ENCODE results near the gene SMC6.

SMC6 gene

GRCh38 chr2:17620841-17621240 is 132.8 kb downstream of the SMC6 start:
- Histone ChIP-seq H3K9me3 (ENCODE audit: insufficient read depth, low read length, severe bottlenecking) (no peaks in the 10 kb centered on the region), H3K36me3 (ENCODE audit: insufficient read depth, low read length) (no peaks in the 10 kb centered on the region), H4K20me1 (ENCODE audit: insufficient read depth, low read length) (no peaks in the 10 kb centered on the region), H2AFZ (ENCODE audit: low read depth, low read length) (no peak overlapping the region), H3K79me2 (ENCODE audit: insufficient read depth, low read length) (no peaks in the 10 kb centered on the region), H3K4me3 (ENCODE audit: low read depth in 1 of 2, low read length in 2 of 2) (no peak overlapping the region), H3K4me1 (ENCODE audit: insufficient read depth, low read length) (no peaks in the 10 kb centered on the region), H3K27ac (ENCODE audit: low read length) (no peak overlapping the region), H3K9ac (ENCODE audit: low read depth, low read length) (no peak overlapping the region), H3K27me3 (ENCODE audit: insufficient read depth, low read length, poor library complexity) (no peaks in the 10 kb centered on the region), H3K4me2 (ENCODE audit: insufficient read depth, low read length) (no peak overlapping the region)
- TF ChIP-seq, protein P1, sequence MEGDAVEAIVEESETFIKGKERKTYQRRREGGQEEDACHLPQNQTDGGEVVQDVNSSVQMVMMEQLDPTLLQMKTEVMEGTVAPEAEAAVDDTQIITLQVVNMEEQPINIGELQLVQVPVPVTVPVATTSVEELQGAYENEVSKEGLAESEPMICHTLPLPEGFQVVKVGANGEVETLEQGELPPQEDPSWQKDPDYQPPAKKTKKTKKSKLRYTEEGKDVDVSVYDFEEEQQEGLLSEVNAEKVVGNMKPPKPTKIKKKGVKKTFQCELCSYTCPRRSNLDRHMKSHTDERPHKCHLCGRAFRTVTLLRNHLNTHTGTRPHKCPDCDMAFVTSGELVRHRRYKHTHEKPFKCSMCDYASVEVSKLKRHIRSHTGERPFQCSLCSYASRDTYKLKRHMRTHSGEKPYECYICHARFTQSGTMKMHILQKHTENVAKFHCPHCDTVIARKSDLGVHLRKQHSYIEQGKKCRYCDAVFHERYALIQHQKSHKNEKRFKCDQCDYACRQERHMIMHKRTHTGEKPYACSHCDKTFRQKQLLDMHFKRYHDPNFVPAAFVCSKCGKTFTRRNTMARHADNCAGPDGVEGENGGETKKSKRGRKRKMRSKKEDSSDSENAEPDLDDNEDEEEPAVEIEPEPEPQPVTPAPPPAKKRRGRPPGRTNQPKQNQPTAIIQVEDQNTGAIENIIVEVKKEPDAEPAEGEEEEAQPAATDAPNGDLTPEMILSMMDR (IDR thresholded peaks at IDR 0.05; ENCODE audit: borderline replicate concordance, extremely low read depth, low read length, poor library complexity, severe bottlenecking) = no peak
- TF ChIP-seq EZH2 (IDR thresholded peaks at IDR 0.05; ENCODE audit: borderline replicate concordance, low read depth, low read length, severe bottlenecking) = no peak
- ATAC-seq (ENCODE audit: insufficient read depth, low read depth) = no peak
- no peak for DNase-seq

DNA sequence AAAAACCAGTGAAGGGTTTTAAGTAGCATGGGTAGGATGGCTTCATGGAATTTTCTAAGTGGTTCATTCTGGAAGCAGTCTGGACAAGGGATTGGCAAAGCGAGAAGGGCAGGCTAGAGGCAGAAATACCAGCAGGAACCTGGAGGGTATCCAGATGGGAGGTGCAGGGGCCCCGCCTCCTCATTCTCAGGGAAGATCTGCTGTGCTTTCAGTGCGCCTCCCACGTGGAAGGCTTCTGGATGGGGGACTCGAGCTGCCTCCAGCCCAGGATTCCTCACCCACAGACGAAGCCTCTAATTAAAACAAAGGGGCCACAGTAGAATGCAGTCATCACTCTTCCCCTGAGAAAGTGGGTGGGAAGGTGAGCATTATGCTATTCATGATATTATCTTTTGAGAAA is 133.3 kb downstream of the SMC6 start:
- no peak overlapping the region for H3K4me2 ChIP-seq (ENCODE audit: insufficient read depth, low read length)
- no peak for ATAC-seq (ENCODE audit: insufficient read depth, low read depth)
- no peaks in the 10 kb centered on the region for H3K79me2 ChIP-seq (ENCODE audit: insufficient read depth, low read length)
- no peaks in the 10 kb centered on the region for H3K9me3 ChIP-seq (ENCODE audit: insufficient read depth, low read length, severe bottlenecking)
- no peak overlapping the region for H2AFZ ChIP-seq (ENCODE audit: low read depth, low read length)
- no peaks in the 10 kb centered on the region for H4K20me1 ChIP-seq (ENCODE audit: insufficient read depth, low read length)
- H3K4me3 ChIP-seq (ENCODE audit: low read depth in 1 of 2, low read length in 2 of 2) = no peak overlapping the region
- no peak for TF ChIP-seq EZH2 (IDR thresholded peaks at IDR 0.05; ENCODE audit: borderline replicate concordance, low read depth, low read length, severe bottlenecking)
- TF ChIP-seq, protein P1 (IDR thresholded peaks at IDR 0.05; ENCODE audit: borderline replicate concordance, extremely low read depth, low read length, poor library complexity, severe bottlenecking) = no peak
- DNase-seq = no peak
- no peak overlapping the region for H3K27ac ChIP-seq (ENCODE audit: low read length)
- no peaks in the 10 kb centered on the region for H3K4me1 ChIP-seq (ENCODE audit: insufficient read depth, low read length)
- H3K9ac ChIP-seq (ENCODE audit: low read depth, low read length) = no peak overlapping the region
- H3K27me3 ChIP-seq (ENCODE audit: insufficient read depth, low read length, poor library complexity) = no peaks in the 10 kb centered on the region
- H3K36me3 ChIP-seq (ENCODE audit: insufficient read depth, low read length) = no peaks in the 10 kb centered on the region

GRCh38 chr2:17617955-17618354 is 135.7 kb downstream of the SMC6 start:
- DNase-seq = no peak
- H3K9me3 ChIP-seq (ENCODE audit: insufficient read depth, low read length, severe bottlenecking) = no peaks in the 10 kb centered on the region
- ATAC-seq (ENCODE audit: insufficient read depth, low read depth) = no peak
- no peak overlapping the region for H3K9ac ChIP-seq (ENCODE audit: low read depth, low read length)
- TF ChIP-seq, protein P1 (IDR thresholded peaks at IDR 0.05; ENCODE audit: borderline replicate concordance, extremely low read depth, low read length, poor library complexity, severe bottlenecking) = no peak
- no peak for TF ChIP-seq EZH2 (IDR thresholded peaks at IDR 0.05; ENCODE audit: borderline replicate concordance, low read depth, low read length, severe bottlenecking)
- H3K4me2 ChIP-seq (ENCODE audit: insufficient read depth, low read length) = no peak overlapping the region
- H3K36me3 ChIP-seq (ENCODE audit: insufficient read depth, low read length) = no peaks in the 10 kb centered on the region
- H3K27ac ChIP-seq (ENCODE audit: low read length) = no peak overlapping the region
- H3K4me1 ChIP-seq (ENCODE audit: insufficient read depth, low read length) = no peaks in the 10 kb centered on the region
- no peaks in the 10 kb centered on the region for H3K27me3 ChIP-seq (ENCODE audit: insufficient read depth, low read length, poor library complexity)
- H2AFZ ChIP-seq (ENCODE audit: low read depth, low read length) = no peak overlapping the region
- H3K4me3 ChIP-seq (ENCODE audit: low read depth in 1 of 2, low read length in 2 of 2) = no peak overlapping the region
- H3K79me2 ChIP-seq (ENCODE audit: insufficient read depth, low read length) = no peaks in the 10 kb centered on the region
- no peaks in the 10 kb centered on the region for H4K20me1 ChIP-seq (ENCODE audit: insufficient read depth, low read length)

GRCh38 chr2:17617516-17617915 is 136.1 kb downstream of the SMC6 start:
- Histone ChIP-seq H3K9me3 (ENCODE audit: insufficient read depth, low read length, severe bottlenecking) (no peaks in the 10 kb centered on the region), H3K4me2 (ENCODE audit: insufficient read depth, low read length) (no peak overlapping the region), H3K36me3 (ENCODE audit: insufficient read depth, low read length) (no peaks in the 10 kb centered on the region), H3K79me2 (ENCODE audit: insufficient read depth, low read length) (no peaks in the 10 kb centered on the region), H3K27ac (ENCODE audit: low read length) (no peak overlapping the region), H3K9ac (ENCODE audit: low read depth, low read length) (no peak overlapping the region), H3K4me1 (ENCODE audit: insufficient read depth, low read length) (no peaks in the 10 kb centered on the region), H4K20me1 (ENCODE audit: insufficient read depth, low read length) (no peaks in the 10 kb centered on the region), H3K27me3 (ENCODE audit: insufficient read depth, low read length, poor library complexity) (no peaks in the 10 kb centered on the region), H2AFZ (ENCODE audit: low read depth, low read length) (no peak overlapping the region), H3K4me3 (ENCODE audit: low read depth in 1 of 2, low read length in 2 of 2) (no peak overlapping the region)
- no peak for ATAC-seq (ENCODE audit: insufficient read depth, low read depth)
- no peak for DNase-seq
- no peak for TF ChIP-seq EZH2 (IDR thresholded peaks at IDR 0.05; ENCODE audit: borderline replicate concordance, low read depth, low read length, severe bottlenecking)
- TF ChIP-seq, protein P1 (IDR thresholded peaks at IDR 0.05; ENCODE audit: borderline replicate concordance, extremely low read depth, low read length, poor library complexity, severe bottlenecking) = no peak
